Vagina (tissue), 2 donors: ENCODE results near the gene PPY. TPM values are rescaled to one million over a fixed set of nuclear protein-coding genes. Genes with fewer than 3 reads are reported as not detected.

Experiments used
- DNase-seq, 2 donors: peaks; one replicate each; pipeline ENCODE4 v3.0.0-alpha.2; 2017; ENCODE audit errors: extremely low spot score in 2 of 2
- H3K27ac ChIP-seq: fragments of 200-600 bp; sonication (generic); one replicate; pipeline ENCODE4 v1.5.1; 2019
- H3K27me3 ChIP-seq: fragments of 200-600 bp; sonication (generic); one replicate; pipeline ENCODE4 v1.5.1; 2019
- H3K36me3 ChIP-seq, 2 donors: fragments of 200-600 bp; sonication (generic); one replicate each; pipeline ENCODE4 v1.5.1; 2017 to 2019
- H3K4me1 ChIP-seq: fragments of 200-600 bp; sonication (generic); one replicate; pipeline ENCODE4 v1.5.1; 2019
- H3K4me3 ChIP-seq, 2 donors: fragments of 200-600 bp; sonication (generic); 1 replicate in 1 of 2; 2 replicates in 1 of 2; pipeline ENCODE4 v1.5.1; 2016 to 2019
- H3K9me3 ChIP-seq: fragments of 200-600 bp; sonication (generic); one replicate; pipeline ENCODE4 v1.5.1; 2019
- CTCF ChIP-seq, 3 experiments: fragments of 450-650 bp in 2 of 3; fragments of 200-600 bp in 1 of 3; sonication (generic) in 1 of 3; IDR thresholded peaks; one replicate each; pipeline ENCODE4 v1.5.1; 2017 to 2019; ENCODE audit warnings: antibody characterized with exemption in 3 of 3, mild to moderate bottlenecking in 2 of 3, moderate library complexity in 2 of 3
- POLR2A ChIP-seq, 2 donors: fragments of 450-650 bp; IDR thresholded peaks; one replicate each; pipeline ENCODE4 v1.6.1; 2017; ENCODE audit warnings: antibody characterized with exemption in 2 of 2, mild to moderate bottlenecking in 2 of 2, moderate library complexity in 2 of 2
- POLR2AphosphoS5 ChIP-seq, 2 donors: sonication (generic); formaldehyde crosslinking; IDR thresholded peaks; one replicate each; pipeline ENCODE4 v1.9.0; 2017; ENCODE audit warnings: antibody characterized with exemption in 2 of 2, mild to moderate bottlenecking in 2 of 2, low read depth in 1 of 2; ENCODE audit not compliant: insufficient read depth in 1 of 2
- intact Hi-C: fragments of 100-400 bp; cut with DNase I; formaldehyde crosslinking; loops from one replicate; pipeline ENCODE4 v1.15.1; 2023
- total RNA-seq: library from RNA; depleted of rRNA; stranded (reverse); fragments of >200 nt; gene quantifications from one replicate; pipeline ENCODE4 v1.2.3, GENCODE V29; 2016

Gene PPY
- total RNA-seq, 1 donor from 2014 or later = not detected

DNA sequence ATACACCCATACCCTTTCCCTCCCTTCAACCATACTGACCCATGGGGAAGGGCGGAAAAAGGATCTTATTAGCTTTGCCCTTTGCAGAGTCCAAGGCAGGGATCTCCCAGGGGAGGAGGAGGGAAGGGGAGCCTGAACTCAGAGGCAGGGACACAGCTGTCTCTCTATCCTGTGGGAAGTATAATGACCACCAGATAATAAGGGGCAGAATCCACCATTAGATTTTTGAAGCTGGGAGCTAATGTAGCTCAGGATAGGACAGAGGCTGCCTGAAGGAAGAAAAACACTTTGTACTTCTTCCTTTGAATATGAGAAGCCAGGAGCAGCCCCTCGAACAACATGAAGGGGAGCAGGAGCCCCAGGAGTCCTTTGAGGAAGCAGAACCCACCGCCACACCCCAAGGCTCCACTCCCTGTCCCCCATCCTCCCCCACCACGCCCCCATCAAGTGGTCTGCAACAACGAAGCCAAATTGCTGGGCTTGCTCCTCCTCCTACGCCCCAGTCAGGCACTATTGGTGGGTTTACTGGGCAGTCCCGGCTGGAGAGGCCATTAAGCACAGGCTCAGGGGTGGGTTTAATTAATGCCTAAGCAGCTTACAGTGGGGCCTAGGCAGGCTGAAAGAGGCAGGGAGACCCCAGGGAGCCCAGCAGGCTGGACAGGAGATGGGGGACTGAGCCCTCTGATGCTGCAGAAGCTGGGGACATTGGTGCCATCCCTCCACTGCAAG lies 40.3 kb downstream of the PPY start:
- H3K27me3 ChIP-seq = no peaks in the 10 kb centered on the region
- no peak for DNase-seq

GRCh38 chr17:43900858-43901754 lies 41.2 kb downstream of the PPY start:
- Histone ChIP-seq H3K36me3 (no peaks in the 10 kb centered on the region), H3K4me1 (peaks cover 28% of the 10 kb centered on the region), H3K4me3 (peak overlapping the region; percentile 38 to 41), H3K27me3 (no peaks in the 10 kb centered on the region), H3K9me3 (no peaks in the 10 kb centered on the region), H3K27ac (no peak overlapping the region)
- intact Hi-C loops = no loop called here
- no peak for DNase-seq
- TF ChIP-seq POLR2AphosphoS5 (IDR thresholded peaks at IDR 0.05; ENCODE audit: insufficient read depth in 1 of 2, low read depth in 1 of 2) (no peak), CTCF (IDR thresholded peaks at IDR 0.05) (no peak), POLR2A (IDR thresholded peaks at IDR 0.05) (no peak)

More for the DNA sequence above, 40.3 kb downstream of the PPY start:
- H3K9me3 ChIP-seq = no peaks in the 10 kb centered on the region
- intact Hi-C loops = no loop called here
- no peak overlapping the region for H3K4me3 ChIP-seq
- no peaks in the 10 kb centered on the region for H3K36me3 ChIP-seq
- no peak for TF ChIP-seq CTCF (IDR thresholded peaks at IDR 0.05)
- no peak for TF ChIP-seq POLR2A (IDR thresholded peaks at IDR 0.05)
- no peak for TF ChIP-seq POLR2AphosphoS5 (IDR thresholded peaks at IDR 0.05; ENCODE audit: insufficient read depth in 1 of 2, low read depth in 1 of 2)
- no peak overlapping the region for H3K27ac ChIP-seq
- peaks cover 37% of the 10 kb centered on the region for H3K4me1 ChIP-seq

DNA sequence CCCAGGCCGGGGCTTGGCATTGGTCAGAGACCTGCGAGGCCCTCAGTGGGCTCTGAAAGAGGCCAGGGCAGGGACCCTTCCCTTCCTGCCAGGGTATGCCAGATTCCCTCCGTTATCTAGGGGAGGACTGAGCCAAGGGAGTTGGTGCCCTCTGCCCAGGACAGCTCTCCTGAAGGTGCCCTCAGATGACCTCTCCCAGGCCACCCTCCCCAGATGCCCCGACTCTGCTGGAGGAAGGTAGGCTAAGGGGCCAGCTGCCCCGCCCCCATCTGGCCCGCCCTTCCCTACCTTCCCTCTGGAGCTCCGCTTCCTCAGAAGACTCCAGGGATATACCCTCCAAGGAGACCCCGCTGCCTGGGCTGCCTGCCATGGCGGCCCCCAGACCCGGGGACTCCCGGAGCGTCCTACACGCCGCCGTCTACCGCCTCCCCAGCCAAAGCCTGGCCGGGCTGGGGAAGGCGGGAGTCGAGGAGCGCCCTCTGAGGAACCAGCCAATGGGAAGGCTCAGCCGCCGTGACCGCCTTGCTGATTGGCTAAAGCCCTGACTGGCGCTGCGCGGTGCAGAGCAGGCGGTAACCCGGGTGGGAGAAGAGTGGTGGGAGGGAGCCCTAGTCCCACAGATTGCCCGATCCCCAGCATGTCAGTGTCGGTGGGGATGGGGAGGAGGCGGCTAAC lies 42.0 kb downstream of the PPY start:
- H3K4me1 ChIP-seq = peaks cover 20% of the 10 kb centered on the region
- no peak overlapping the region for H3K27ac ChIP-seq
- intact Hi-C loops = no loop called here
- H3K27me3 ChIP-seq = no peaks in the 10 kb centered on the region
- H3K4me3 ChIP-seq = peak overlapping the region; percentile 38 to 41
- no peaks in the 10 kb centered on the region for H3K36me3 ChIP-seq
- DNase-seq = no peak
- TF ChIP-seq POLR2AphosphoS5 (IDR thresholded peaks at IDR 0.05; ENCODE audit: insufficient read depth in 1 of 2, low read depth in 1 of 2) = no peak
- no peak for TF ChIP-seq POLR2A (IDR thresholded peaks at IDR 0.05)
- no peak for TF ChIP-seq CTCF (IDR thresholded peaks at IDR 0.05)
- H3K9me3 ChIP-seq = no peaks in the 10 kb centered on the region

GRCh38 chr17:43898446-43898845 lies 43.8 kb downstream of the PPY start:
- Histone ChIP-seq H3K9me3 (no peaks in the 10 kb centered on the region), H3K36me3 (no peaks in the 10 kb centered on the region)

More at GRCh38 chr17:43898446-43898845, 43.8 kb downstream of the PPY start:
- TF ChIP-seq POLR2AphosphoS5 (IDR thresholded peaks at IDR 0.05; ENCODE audit: insufficient read depth in 1 of 2, low read depth in 1 of 2) = no peak
- no peak for TF ChIP-seq POLR2A (IDR thresholded peaks at IDR 0.05)
- no peak for TF ChIP-seq CTCF (IDR thresholded peaks at IDR 0.05)
- no peak for DNase-seq
- Histone ChIP-seq H3K27ac (no peak overlapping the region), H3K4me3 (no peak overlapping the region), H3K27me3 (no peaks in the 10 kb centered on the region), H3K4me1 (peaks cover 17% of the 10 kb centered on the region)
- intact Hi-C loops = no loop called here
